Measurements from ENCODE around the gene AMH.

Gene AMH

GRCh38 chr19:2235381-2236063 lies 13.6 kb upstream of the AMH start:
- DNase-seq (ENCODE audit: low spot score), result no peak

GRCh38 chr19:2236064-2236313 lies 13.1 kb upstream of the AMH start:
- DNase-seq (ENCODE audit: low spot score), result no peak

DNA sequence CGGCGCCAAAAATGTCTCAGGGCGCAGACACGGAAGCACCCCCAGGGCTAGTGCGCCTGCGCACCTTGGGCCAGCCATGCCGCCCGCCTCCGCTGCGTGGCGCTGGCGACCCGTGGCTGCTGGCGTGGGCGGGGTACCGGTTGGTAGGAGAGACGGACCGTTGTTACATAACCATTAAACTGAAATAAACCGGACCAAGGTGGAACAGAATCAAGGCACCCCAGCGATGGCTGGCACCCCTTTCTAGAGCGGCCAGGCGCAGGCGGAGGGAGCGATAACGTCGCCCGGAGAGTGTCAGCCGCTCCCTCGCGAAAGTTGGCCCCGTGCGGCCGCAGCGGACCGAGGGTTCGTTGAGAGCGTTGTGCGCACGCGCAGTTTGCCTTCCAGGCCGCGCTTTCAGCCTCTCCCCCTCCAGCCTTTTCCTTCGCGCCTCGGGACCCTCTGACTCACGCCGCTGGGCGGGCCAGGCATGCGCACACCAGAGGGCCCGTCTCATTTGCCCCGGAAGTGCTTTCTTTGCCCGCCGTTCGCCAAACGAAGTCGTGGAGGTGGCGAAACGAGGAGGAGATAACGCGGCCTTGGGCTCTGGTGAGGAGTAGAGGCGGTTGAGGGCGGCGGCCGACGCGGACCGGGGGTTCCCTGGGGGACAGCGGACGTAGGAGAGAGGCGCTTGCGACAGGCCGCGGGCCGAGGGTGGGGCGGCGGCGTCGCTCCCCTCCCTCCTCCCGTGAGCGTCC lies 12.6 kb upstream of the AMH start, which contains the start of the genes PLEKHJ1 and SF3A2:
TSS of gene PLEKHJ1 (minus strand) at position 16 of the 737 bp plus-strand sequence. CDS start 81 bp downstream, outside the sequence.
TSS of gene SF3A2 (plus strand) at position 511 of the 737 bp plus-strand sequence. CDS start 6,595 bp downstream, outside the sequence.
- DNase-seq (ENCODE audit: low spot score), result peak; percentile 97

- DNase-seq (ENCODE audit: low spot score), result no peak
Observed at GRCh38 chr19:2237051-2237868, 11.9 kb upstream of the AMH start.

DNA sequence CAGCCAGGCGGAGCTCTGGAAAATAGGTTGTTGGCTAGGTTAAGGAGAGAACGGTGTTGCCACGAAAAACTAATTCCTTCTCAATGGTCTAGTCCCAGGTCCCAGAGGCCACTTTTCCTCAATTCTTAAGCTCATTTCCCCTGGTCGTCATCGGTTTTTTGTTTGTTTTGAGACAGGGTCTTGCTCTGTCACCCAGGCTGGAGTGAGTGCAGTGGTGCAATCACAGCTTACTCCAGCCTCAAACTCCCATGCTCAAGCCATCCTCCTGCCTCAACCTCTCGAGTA lies 11.3 kb upstream of the AMH start:
- DNase-seq (ENCODE audit: low spot score), result no peak

GRCh38 chr19:2239173-2239572 lies 9.9 kb upstream of the AMH start:
- DNase-seq (ENCODE audit: low spot score), result no peak

DNA sequence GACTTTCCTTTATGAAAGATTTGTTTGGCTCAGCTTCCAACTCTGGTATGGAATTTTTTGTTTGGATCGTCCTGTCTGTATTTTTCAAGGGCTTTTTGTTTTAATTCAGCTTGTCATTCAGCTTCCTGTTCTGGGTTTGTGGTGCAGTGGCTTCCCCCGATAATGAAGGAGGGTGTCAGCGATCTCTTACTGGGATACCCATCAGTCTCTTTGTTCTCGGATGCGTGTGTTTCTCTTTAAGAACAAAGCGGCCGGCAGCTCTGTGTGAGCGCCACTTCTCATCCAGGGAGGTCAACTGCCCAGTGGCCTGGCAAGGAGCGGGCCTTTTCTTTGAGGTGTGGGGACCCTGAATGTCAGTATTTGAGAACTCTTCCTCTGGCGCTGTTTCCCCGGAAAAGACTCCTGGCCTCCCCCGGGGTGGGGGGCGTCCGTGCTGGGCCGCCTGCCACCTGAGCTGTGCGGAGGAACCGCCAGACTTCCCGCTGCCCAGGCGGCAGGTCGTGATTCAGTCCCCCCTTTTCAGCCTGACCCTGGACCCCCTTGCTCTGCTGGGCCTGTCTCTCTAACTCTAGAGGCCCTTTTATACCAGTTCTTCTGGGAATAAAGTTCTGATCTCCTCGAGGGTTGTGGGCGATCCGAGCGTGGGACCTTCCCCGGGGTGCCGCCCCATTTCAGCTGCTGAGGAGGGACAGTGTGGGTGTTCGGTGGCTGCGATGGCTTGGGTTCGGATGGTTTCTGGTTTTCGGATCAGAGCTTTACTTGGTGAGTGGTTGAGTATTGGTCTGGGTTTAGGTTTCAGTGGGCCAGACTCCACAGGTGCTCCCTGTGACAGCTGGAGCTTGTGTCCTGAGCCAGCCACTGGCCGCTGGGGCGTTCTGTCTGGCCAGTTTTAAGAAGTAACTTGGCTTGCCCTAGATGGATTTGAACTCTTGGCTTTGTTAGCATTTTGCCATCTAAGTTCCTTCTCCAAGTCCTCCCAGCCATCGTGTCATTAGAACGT lies 9.1 kb upstream of the AMH start:
- peak; percentile 66 for DNase-seq (ENCODE audit: low spot score)

- no peak for DNase-seq (ENCODE audit: low spot score)
Observed at GRCh38 chr19:2240881-2241760, 8.0 kb upstream of the AMH start.

- DNase-seq (ENCODE audit: low spot score), result no peak
Observed at GRCh38 chr19:2242092-2242537, 7.0 kb upstream of the AMH start.

GRCh38 chr19:2242816-2243215 lies 6.3 kb upstream of the AMH start:
- no peak for DNase-seq (ENCODE audit: low spot score)

GRCh38 chr19:2243274-2244124 lies 5.6 kb upstream of the AMH start:
- DNase-seq (ENCODE audit: low spot score), result no peak

- DNase-seq (ENCODE audit: low spot score), result no peak
Observed at GRCh38 chr19:2244125-2244411, 5.1 kb upstream of the AMH start.

- DNase-seq (ENCODE audit: low spot score), result no peak
Observed at GRCh38 chr19:2244486-2244885, 4.6 kb upstream of the AMH start.

DNA sequence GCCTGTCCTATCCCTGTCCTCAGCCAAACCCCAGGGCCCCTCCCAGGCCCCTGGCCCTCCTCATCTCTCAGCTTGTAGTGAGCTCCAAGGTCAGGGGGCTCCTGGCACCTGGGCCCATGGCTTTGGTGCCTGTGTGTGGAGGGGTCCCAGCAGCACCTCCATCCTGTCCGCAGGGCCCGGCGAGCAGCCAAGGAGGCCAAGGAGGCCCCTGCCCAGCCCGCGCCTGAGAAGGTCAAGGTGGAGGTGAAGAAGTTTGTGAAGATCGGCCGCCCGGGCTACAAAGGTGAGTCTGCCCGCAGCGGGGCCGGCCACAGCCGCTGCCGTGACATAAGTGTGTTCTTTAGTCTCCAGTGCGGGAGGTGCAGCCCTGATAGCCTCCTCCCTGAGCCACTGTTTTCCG lies 3.9 kb upstream of the AMH start:
- no peak for DNase-seq (ENCODE audit: low spot score)

- DNase-seq (ENCODE audit: low spot score), result no peak
Observed at GRCh38 chr19:2246014-2246620, 3.0 kb upstream of the AMH start.

DNA sequence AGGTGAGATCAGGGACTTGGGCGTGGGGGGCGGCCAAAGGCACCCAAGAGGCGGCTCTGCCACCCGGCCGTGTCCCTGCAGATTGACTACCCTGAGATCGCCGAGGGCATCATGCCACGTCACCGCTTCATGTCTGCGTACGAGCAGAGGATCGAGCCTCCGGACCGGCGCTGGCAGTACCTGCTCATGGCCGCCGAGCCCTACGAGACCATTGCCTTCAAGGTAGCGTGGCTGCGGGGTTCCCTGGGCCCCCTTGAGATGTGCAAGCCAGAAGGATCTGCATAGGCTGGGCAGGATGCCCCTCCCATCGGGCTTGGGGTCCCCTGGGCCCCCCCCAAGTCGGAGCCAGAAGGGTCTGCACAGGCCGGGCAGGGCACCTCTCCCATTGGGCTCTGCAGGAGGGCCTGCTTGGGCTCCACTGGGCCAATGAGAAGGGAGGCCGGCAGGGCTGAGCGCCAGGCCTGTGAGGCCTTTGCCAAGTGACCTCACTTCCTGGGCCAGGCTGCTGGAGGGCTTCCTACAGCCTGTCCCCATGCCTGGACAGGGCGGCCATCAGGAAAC lies 2.2 kb upstream of the AMH start:
- no peak for DNase-seq (ENCODE audit: low spot score)

DNA sequence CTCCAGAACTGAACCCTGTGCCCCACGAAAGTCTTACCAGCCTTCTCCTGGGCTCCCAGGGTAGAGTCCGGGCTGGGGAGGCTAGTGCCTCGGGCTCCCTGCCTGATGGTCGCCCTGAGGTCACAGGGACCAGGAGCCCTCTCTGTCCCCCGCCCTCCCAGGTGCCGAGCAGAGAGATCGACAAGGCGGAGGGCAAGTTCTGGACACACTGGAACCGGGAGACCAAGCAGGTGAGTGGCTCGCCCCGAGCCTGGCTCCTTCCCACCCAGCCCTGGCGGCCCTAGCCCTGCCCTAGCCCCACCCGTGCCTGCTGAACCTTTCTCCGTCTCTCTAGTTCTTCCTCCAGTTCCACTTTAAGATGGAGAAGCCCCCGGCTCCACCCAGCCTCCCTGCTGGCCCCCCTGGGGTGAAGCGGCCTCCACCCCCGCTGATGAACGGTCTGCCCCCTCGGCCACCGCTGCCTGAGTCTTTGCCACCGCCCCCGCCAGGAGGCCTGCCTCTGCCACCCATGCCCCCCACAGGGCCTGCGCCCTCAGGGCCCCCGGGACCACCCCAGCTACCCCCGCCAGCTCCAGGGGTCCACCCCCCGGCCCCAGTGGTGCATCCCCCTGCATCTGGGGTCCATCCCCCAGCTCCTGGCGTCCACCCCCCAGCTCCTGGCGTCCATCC lies 1.6 kb upstream of the AMH start:
- DNase-seq (ENCODE audit: low spot score), result no peak

- no peak for DNase-seq (ENCODE audit: low spot score)
Observed at GRCh38 chr19:2248136-2249009, 750 bp upstream of the AMH start.

Measured in CD4-positive, alpha-beta T cell treated with Interleukin-6 at 100 ng/mL for 8 hours (primary cell).